ENCODE data around the gene LTB. TPM values are rescaled to one million over a fixed set of nuclear protein-coding genes. Genes with fewer than 3 reads are reported as not detected.

LTB gene
- not detected in 2 replicates for total RNA-seq

DNA sequence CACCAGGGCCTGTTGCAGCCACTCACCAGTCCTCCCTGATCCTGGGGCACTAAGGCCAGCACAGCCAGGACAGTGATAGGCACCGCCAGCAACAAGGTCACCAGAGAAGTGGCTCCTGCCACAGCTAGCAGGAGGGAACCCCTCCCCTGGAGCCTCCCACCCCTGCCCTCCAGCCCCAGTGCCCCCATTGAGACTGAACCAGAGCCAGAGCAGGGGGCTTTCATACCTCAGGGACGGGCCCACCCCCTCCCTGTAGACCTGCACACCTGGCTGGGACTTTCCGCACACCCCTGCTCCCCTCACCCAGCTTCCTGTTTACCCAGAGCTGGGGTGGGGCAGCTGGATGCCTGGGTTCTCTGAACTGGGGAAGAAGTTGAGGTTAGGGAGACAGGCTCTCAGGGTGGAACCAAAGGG lies at the start of gene LTB:
Gene LTB (minus strand): TSS at position 195 of the 414 bp plus-strand sequence. CDS start 7 bp downstream, at position 188.

DNA sequence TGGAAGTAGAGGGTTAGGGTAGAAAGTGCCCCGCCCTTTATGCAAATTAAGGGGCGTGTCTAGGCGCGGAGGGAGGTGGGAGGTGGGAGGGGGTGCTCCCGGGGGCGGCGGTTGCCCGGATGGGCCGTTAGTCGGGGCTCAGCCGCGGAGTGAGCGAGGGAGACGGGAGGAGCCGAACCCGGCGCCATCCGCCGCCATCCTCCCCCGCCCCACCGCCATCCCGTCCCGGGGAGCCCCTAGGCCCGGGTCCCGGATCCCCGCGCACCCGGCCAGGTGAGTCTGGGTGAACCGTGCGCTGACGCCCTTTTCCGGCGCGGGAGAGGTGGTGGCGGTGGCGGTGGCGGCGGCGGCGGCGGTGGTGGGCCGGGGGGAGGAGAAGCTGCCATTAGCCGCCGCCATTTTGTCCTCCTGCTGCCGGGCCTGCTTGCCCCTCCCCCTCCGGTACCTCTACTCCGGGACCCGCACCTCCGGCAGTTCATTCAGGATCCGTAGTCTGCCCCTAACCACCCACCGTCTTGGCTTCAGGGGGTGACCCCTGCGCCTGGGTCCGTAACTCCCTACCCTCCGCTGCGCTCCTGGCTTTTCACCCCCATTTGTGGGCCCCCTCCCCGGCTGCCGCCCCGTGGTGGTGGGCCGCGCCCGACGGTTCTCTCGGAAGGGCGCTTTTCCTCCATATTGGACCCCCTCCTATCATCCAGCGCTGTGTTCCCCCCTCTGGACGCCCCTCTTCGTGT lies 38.5 kb upstream of the LTB start, which contains the start of gene PRRC2A:
Gene PRRC2A (plus strand): TSS at position 130 of the 734 bp plus-strand sequence. CDS start 2,075 bp downstream, outside the sequence.

DNA sequence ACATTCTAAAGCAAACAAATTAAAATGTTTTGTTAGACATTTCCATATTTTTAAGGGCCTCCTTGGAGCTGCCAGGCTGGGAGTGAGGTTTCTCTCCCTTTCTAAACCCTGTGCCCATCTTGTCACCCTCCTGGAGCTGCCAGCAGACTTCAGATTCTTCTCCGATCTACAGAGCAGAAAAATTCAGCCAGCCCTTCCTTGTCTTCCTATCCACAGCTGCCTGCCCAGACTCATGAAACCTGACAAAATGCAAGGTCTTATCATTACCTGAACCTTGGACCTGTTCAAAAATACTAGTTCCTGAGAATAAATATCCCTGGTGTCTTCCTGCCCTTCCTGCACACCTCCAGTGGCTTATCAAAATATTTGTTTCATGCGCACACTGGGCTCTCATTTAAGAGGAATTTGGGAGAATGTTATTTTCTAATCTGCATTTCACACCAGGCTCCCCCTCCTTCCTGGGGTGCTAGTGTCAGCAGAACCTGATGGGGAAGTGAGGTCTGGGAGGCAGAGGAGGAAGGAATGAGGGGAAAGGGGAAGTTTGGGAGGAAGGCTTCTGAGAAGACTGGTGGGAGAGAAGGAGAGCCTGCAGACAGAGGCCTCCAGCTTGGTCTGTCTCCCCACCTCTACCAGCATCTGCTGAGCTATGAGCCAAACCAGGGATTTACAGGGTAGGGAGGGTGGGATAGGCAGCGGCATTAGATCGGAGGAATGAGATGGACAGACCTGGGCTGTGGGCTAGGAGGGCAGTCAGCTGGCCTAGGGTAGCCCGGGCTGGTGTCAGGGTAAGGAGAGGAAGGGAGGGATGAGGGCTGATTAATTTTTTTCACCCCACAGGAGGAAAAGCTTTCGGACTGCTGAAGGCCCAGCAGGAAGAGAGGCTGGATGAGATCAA lies 32.7 kb upstream of the LTB start, which contains the start of gene AIF1:
Gene AIF1 (plus strand): TSS at position 551 of the 895 bp plus-strand sequence. CDS start 96 bp downstream, at position 647.

GRCh38 chr6:31586008-31586407 lies 3.8 kb upstream of the LTB start, which contains the start of gene LST1:
Gene LST1 (plus strand): TSS chr6:31586277. CDS start chr6:31587300, 1,023 bp downstream.

DNA sequence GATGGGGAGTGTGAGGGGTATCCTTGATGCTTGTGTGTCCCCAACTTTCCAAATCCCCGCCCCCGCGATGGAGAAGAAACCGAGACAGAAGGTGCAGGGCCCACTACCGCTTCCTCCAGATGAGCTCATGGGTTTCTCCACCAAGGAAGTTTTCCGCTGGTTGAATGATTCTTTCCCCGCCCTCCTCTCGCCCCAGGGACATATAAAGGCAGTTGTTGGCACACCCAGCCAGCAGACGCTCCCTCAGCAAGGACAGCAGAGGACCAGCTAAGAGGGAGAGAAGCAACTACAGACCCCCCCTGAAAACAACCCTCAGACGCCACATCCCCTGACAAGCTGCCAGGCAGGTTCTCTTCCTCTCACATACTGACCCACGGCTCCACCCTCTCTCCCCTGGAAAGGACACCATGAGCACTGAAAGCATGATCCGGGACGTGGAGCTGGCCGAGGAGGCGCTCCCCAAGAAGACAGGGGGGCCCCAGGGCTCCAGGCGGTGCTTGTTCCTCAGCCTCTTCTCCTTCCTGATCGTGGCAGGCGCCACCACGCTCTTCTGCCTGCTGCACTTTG lies 6.8 kb downstream of the LTB start, which contains the start of gene TNF:
Gene TNF (plus strand): TSS at position 231 of the 567 bp plus-strand sequence. CDS start 177 bp downstream, at position 408.

DNA sequence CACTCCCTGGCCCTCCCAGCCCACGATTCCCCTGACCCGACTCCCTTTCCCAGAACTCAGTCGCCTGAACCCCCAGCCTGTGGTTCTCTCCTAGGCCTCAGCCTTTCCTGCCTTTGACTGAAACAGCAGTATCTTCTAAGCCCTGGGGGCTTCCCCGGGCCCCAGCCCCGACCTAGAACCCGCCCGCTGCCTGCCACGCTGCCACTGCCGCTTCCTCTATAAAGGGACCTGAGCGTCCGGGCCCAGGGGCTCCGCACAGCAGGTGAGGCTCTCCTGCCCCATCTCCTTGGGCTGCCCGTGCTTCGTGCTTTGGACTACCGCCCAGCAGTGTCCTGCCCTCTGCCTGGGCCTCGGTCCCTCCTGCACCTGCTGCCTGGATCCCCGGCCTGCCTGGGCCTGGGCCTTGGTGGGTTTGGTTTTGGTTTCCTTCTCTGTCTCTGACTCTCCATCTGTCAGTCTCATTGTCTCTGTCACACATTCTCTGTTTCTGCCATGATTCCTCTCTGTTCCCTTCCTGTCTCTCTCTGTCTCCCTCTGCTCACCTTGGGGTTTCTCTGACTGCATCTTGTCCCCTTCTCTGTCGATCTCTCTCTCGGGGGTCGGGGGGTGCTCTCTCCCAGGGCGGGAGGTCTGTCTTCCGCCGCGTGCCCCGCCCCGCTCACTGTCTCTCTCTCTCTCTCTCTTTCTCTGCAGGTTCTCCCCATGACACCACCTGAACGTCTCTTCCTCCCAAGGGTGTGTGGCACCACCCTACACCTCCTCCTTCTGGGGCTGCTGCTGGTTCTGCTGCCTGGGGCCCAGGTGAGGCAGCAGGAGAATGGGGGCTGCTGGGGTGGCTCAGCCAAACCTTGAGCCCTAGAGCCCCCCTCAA lies 9.9 kb downstream of the LTB start, which contains the start of gene LTA:
Gene LTA (plus strand): TSS at position 249 of the 871 bp plus-strand sequence. CDS start 454 bp downstream, at position 703.

GRCh38 chr6:31546958-31547726 lies 35.1 kb downstream of the LTB start, which contains the start of gene NFKBIL1:
Gene NFKBIL1 (plus strand): TSS chr6:31547608. CDS start chr6:31547695, 87 bp downstream.

DNA sequence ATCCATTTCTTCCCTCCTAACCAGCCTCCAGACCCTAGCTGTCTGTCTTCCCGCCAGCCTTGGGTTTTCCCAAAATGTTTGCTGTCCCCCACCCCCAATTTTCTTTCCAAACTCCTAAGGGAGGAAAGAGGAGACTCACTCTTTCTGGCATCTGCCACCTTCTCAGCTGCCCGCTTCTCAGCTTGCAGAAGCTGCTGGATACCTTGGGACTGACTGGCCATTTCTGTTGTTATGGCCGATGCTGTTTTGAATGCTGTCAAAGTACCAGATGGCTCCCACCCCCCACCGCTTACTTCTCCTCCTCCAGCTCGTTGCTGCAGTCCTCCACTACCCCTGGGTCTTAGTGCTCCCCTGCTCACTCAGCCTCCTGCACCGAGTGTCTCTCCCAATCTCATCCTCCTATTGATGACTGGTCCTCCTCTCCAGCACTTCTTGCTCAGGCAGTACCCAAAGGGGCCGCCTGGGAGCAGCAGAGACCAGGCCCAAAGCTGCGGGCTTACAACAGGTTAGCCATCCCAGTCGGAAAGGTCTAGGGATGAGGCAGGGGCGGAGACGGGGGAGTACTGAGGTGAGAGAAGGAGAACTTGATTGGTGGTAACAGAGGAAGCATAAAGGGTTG lies 35.8 kb downstream of the LTB start, which contains the start of gene ATP6V1G2:
Gene ATP6V1G2 (minus strand): TSS at position 270 of the 619 bp plus-strand sequence. CDS start 49 bp downstream, at position 221.

GRCh38 chr6:31541658-31542521 lies 40.3 kb downstream of the LTB start, which contains the start of gene DDX39B:
Gene DDX39B (minus strand): TSS chr6:31542003. CDS start chr6:31540532, 1,471 bp downstream.

Other genes with a start within 250 kb of the LTB start
- gene HLA-B, start 225.2 kb downstream of the LTB start, total RNA-seq, result 361 and 423 TPM in 2 replicates
- 18.3 and 28.3 TPM in 2 replicates for gene MICA, start 178.8 kb downstream of the LTB start, total RNA-seq
- gene MICB, start 84.3 kb downstream of the LTB start, total RNA-seq, result 14.4 and 20.9 TPM in 2 replicates
- not detected in 2 replicates for gene MCCD1, start 53.5 kb downstream of the LTB start, total RNA-seq
- gene DDX39B, start 40.4 kb downstream of the LTB start, total RNA-seq, result 366 and 394 TPM in 2 replicates
- 3.3 and 4.0 TPM in 2 replicates for gene ATP6V1G2, start 35.8 kb downstream of the LTB start, total RNA-seq
- 22.6 and 22.9 TPM in 2 replicates for gene NFKBIL1, start 34.8 kb downstream of the LTB start, total RNA-seq
- gene LTA, start 10.1 kb downstream of the LTB start, total RNA-seq, result not detected in 2 replicates
- not detected in 2 replicates for gene TNF, start 6.9 kb downstream of the LTB start, total RNA-seq
- gene LST1, start 3.9 kb upstream of the LTB start, total RNA-seq, result not detected in 2 replicates
- not detected in 2 replicates for gene NCR3, start 10.6 kb upstream of the LTB start, total RNA-seq
- gene AIF1, start 32.8 kb upstream of the LTB start, total RNA-seq, result not detected in 2 replicates
- 31.6 and 39.6 TPM in 2 replicates for gene PRRC2A, start 38.3 kb upstream of the LTB start, total RNA-seq
- 107 and 122 TPM in 2 replicates for gene BAG6, start 70.2 kb upstream of the LTB start, total RNA-seq
- 1.5 and 1.8 TPM in 2 replicates for gene APOM, start 73.5 kb upstream of the LTB start, total RNA-seq
- 22.2 and 26.7 TPM in 2 replicates for gene C6orf47, start 78.4 kb upstream of the LTB start, total RNA-seq
- 14.3 and 15.4 TPM in 2 replicates for gene GPANK1, start 82.6 kb upstream of the LTB start, total RNA-seq
- gene CSNK2B, start 83.7 kb upstream of the LTB start, total RNA-seq, result 80.7 and 85.0 TPM in 2 replicates
- 2.0 and 3.2 TPM in 2 replicates for gene LY6G5B, start 87.6 kb upstream of the LTB start, total RNA-seq
- 0.40 and 0.75 TPM in 2 replicates for gene LY6G5C, start 98.6 kb upstream of the LTB start, total RNA-seq
- 51.5 and 62.8 TPM in 2 replicates for gene ABHD16A, start 120.9 kb upstream of the LTB start, total RNA-seq
- not detected in 2 replicates for gene LY6G6F, start 124.4 kb upstream of the LTB start, total RNA-seq
- not detected in 2 replicates for gene LY6G6D, start 132.9 kb upstream of the LTB start, total RNA-seq
- not detected in 2 replicates for gene LY6G6C, start 139.3 kb upstream of the LTB start, total RNA-seq
- not detected in 2 replicates for gene MPIG6B, start 140.9 kb upstream of the LTB start, total RNA-seq
- gene DDAH2, start 146.9 kb upstream of the LTB start, total RNA-seq, result 112 and 142 TPM in 2 replicates
- 784 and 832 TPM in 2 replicates for gene CLIC1, start 154.1 kb upstream of the LTB start, total RNA-seq
- 5.3 and 5.4 TPM in 2 replicates for gene MSH5, start 157.6 kb upstream of the LTB start, total RNA-seq
- gene SAPCD1, start 180.2 kb upstream of the LTB start, total RNA-seq, result 1.8 and 1.9 TPM in 2 replicates
- gene VWA7, start 194.9 kb upstream of the LTB start, total RNA-seq, result 0.13 and 0.19 TPM in 2 replicates
- gene VARS1, start 213.3 kb upstream of the LTB start, total RNA-seq, result 37.6 and 48.4 TPM in 2 replicates
- gene LSM2, start 224.5 kb upstream of the LTB start, total RNA-seq, result 17.9 and 25.9 TPM in 2 replicates
- 1.5 and 1.6 TPM in 2 replicates for gene HSPA1L, start 232.9 kb upstream of the LTB start, total RNA-seq
- gene HSPA1A, start 233.1 kb upstream of the LTB start, total RNA-seq, result 97.9 and 108 TPM in 2 replicates
- gene HSPA1B, start 245.3 kb upstream of the LTB start, total RNA-seq, result 158 and 185 TPM in 2 replicates

Measured in aortic smooth muscle cell (primary cell).